ENCODE data around the gene MT1G. TPM values are rescaled to one million over a fixed set of nuclear protein-coding genes. Genes with fewer than 3 reads are reported as not detected.

MT1G gene
- 7.8 and 10.5 TPM in 2 replicates for total RNA-seq

DNA sequence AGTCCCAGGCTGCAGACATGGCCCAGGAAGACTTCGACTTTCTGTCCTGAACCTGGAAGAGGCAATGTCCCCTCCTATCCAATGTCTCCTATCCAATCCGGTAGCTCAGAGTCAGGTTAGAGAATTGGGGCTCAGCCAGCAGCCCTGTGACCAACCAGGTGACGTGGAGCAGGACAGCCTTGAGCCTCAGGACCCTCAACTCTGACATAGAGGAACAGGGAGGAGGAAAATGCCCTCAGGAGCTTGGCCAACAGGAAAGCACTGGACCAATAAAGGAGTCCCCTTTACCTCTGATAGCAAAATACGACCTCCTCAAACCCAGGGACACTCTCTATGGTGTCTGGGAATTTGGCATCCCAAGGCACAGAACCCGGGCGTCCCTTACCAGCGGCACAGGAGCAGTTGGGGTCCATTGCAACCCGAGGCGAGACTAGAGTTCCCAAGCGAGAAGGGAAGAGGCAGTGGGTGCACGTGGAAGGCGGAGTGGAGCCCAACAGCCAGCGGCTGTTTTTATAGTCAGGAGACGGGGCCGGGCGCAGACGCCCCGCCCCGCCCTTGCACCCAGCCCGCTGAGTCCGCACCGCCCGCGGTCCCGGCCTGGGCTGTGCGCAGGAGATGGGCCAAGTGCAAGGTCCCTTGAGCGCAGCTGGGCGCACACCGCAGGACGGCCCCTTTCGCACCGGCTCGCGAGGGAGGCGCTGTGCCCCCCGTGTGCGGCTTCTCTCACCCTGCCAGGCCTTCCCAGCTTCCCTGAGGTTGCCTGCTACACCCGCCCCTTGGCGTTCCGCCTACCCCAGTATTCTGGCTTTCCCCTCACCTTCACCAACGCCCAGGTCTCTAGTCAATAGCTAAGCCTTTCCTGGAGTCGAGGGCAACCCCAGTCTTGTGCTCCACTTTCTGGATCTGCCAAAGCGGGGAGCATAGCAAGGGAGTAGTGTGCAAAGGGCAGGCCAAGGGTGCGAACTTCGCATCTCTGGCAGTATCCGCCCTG is at the start of gene MT1G:
Gene MT1G, minus strand, starts transcription at position 485 of the 991 bp plus-strand sequence. Its CDS starts 72 bp downstream, at position 413.
- DNase-seq (ENCODE audit: low read depth): peak; percentile 33

DNA sequence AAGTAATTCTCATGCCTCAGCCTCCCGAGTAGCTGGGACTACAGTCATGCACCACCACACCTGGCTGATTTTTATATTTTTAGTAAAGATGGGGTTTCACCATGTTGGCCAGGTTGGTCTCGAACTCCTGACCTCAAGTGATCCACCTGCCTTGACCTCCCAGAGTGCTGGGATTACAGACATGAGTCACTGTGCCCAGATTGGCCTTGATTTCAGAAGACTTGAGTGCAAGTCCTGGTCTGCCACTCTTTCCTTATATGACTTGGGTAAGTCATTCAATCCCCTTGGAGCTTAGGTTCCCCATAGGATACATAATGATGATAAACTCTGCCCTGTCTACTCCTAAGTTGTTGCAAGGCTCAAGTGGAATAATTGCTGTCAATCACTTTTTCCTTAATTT is 49.7 kb upstream of the MT1G start:
- DNase-seq (ENCODE audit: low read depth): peak; percentile 58

DNA sequence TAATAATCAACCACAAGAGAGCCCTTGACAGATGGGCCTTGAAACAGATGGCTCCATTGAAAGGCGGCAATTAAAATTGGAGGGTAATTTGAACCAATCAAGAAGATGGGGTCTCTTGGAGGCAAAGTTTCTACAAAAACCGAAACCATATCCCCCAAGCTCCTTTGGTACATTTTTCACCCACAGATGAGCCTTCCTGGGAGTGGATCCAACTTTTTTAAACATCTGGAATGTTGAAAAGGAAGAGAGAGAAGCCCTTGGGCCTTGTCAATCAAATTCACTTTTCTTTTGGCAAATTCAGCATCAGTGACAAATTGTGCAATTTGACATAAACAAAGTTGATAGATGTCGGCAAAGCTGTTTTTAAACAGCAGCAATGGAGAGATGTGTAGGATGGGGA is 48.9 kb upstream of the MT1G start:
- DNase-seq (ENCODE audit: low read depth): no peak

DNA sequence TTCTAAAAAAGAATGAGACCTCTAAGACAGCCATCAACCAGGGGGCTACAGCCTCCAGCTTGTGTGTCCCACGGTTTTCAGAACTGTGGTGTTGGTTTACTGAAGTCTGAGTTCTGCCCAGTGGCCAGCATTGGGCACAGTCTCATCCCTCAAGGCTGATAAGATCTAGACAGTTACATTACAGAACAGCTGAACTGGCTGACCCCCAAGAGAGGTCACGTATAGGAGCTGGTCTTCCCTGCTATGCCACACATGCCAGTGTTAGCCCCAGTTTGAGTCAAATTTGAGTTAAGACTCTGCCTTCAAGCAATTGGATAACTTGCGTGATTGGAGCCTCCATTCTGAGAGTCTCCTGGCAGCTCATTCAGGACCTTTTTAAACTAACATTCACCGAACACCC is 47.3 kb upstream of the MT1G start:
- no peak for DNase-seq (ENCODE audit: low read depth)

DNA sequence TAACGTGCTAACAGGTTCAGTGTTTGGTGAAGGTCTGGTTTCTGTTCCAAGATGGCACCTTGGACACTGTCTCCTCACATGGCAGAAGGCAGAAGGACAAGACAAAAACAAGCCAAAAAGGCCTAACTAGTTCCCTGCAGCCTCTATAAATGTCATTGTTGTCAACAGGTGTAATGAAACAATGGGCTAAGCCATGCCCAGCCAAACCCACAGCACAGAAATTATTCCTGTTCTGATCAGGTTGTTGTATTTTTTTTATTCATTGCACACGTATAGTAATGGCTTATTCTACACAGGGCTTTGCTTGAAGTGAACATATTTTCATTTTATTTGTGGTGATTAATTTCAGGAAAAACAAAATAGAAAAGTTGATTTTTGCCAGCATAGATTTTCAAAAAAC is 45.9 kb upstream of the MT1G start:
- DNase-seq (ENCODE audit: low read depth): no peak

DNA sequence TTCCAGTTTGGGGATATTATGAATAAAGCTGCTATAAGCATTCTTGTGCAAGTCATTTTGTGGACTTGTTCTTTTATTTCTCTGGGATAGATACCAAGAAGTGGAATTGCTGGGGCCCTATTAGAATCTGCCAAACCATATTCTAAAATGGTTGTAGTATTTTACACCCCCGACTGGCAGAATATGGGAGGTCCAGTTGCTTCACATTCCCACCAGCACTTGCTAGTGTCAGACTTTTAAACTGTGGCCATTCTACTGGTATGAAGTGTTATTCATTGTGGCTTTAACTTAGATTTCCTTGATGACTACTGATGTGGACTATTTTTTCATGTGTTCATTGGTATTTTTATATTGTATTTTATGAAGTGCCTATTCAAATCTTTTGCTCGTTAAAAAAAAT is 44.0 kb upstream of the MT1G start:
- DNase-seq (ENCODE audit: low read depth): no peak

DNA sequence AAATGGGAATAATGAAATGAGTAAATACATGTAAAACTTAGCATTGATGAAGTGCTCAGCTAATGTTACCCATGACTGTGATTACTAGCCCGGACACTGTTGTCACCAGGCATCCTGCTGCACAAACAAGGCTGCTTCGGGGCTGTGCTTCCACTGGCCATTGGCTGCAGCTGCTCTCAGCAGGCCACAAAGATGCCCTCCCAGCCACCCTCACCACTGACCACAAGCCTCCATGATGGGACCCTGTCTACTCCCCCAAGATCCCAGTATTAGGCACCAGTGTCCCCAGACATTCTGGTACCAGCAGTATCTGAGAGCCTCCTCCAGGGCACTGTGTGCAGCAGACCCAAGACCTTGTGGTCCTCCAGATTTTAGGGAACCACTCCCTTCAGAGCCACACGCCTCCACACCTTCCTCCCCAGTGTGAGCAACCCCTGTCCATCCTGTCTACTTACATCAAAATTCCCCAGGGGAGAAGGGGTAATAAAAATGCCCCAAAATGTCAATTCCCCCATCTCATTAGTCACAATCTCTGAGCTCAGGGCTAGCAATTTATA is 42.4 kb upstream of the MT1G start:
- no peak for DNase-seq (ENCODE audit: low read depth)

DNA sequence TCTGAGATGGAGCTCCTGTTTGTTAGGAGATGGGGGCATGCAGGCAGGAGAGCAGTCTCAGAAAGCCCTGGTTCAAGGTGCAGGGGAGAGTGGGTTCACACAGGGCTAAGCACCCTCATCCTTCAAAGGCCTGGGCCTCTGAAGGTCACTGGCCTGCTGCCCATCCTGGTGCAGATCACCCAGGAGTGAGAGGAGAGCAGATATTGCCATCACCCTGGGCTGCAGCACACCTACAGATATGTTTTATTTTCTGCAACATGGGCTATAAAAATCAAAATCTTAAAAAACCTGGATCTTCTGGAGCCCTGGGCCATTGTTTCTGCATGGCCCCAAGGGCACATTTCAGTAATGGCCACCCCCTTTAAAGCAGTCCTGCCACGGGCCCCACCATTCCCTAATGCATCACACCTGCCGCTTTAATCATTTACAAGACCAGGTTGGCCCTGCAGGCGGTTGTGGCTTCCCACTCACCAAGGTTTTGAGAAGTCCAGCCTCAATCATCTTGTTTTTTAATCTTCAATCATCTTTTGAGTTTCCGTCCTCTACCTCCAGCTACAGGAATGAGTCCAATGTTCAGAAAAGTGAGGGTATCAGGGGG is 41.7 kb upstream of the MT1G start:
- DNase-seq (ENCODE audit: low read depth): no peak

DNA sequence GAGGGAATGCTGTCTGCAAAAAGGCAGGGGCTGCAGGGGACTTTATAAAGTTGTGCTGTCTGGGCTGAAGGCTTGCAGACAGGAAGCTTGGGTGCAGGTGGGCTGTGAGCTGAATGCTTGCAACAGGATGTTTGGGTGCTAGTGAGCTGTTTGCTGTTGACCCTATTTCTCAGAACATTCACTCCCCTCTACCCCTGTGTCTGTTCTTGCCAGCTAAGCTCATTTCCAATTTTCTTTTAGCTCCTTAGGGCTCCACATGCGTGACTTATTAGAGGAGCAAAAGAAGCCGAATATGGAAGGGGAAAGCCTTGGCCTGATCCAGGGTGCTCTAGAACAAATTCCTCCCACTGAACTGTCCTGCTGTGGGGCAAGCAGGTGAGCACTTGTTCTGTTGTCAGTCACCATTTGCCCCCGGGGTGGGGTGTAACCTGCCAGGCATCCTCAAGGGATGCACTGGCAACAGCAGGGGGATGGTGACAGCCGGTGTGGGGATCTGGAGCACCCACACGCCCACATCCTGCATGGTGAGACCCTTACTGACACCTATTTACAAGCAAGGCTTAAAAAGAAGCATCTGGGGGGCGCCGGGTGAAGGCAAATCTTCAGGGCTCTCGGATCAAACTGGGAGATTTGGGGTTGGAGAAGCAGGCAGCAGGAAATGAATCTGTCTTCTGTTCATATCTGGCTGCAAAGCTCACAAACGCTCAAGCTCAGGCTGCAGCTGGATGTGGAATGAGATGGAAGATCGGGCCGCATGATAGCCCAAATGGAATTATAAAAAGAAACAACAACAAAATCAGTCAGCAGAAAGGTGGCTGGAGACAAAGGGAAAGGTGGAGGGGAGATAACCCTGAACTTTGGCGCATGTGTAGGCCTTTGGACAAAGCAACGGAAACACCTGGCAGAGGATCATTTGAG is 40.9 kb upstream of the MT1G start:
- DNase-seq (ENCODE audit: low read depth): no peak

DNA sequence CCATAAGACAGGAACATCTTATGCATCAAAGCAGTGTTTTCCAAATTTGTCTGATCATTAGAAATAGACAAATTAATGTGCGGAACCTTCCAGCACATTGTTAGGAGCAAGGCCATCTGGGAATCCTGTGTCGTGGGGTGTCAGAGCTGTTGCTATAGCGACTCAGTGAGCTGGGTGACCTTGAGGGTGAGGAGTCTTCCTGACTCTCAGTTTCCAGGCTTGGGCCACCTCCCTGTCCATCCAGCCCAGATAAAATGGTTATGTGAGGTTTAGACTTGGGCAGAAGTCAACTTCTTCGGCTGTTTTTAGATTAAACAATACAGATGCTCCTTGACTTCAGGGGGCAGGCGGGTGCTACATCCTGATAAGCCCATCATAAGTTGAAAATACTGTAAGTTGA is 35.0 kb upstream of the MT1G start:
- no peak for DNase-seq (ENCODE audit: low read depth)

DNA sequence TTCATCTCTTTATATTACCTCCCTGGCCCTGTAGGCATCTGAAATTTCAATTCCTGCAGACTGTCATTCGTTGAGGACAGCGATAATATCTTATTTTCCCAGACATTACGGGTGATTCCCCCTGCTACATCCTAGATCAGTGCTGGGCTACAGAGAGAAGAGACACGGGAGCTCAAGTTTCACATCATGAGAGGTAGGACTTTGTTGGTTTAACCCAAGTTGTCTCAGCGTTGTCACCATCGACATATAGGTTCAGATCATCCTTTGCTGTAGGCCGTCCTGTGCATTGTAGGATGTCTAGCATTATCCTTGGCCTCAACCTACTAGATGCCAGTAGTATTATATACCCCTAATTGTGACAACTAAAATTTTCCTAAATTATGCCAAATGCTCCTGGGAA is 33.7 kb upstream of the MT1G start:
- no peak for DNase-seq (ENCODE audit: low read depth)

DNA sequence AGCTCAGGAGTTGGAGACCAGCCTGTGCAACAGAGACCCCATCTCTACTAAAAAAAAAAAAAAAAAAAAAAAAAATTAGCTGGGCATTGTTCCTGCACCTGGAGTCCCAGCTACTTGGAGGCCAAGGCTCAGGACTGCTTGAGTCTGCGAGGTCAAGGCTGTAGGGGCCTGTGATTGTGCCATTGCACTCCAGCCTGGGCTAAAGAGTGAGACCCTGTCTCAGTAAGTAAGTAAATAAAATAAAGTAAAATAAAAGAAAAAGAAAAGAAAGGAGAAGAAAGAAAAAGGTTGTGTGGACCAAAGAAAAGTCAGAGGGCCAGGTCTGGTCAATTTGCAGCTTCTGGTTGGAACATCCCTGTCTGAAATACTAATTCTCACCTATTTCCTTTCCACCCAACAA is 32.8 kb upstream of the MT1G start:
- DNase-seq (ENCODE audit: low read depth): no peak

DNA sequence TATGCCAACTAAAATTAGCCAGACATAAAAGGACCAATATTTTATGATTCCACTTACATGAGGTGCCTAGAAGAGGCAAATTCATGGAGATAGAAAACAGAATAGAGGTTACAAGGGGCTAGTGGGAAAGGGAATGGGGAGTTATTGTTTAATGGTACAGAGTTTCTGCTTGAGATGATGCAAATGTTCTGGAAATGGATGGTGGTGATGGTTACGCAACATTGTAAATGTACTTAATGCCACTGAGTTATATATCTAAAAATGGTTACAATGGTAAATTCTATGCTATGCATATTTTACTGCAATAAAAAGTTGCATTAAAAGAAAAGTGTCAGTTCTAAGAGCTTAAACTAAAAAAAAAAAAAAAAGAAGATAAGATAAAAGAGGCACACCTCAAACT is 32.3 kb upstream of the MT1G start:
- no peak for DNase-seq (ENCODE audit: low read depth)

DNA sequence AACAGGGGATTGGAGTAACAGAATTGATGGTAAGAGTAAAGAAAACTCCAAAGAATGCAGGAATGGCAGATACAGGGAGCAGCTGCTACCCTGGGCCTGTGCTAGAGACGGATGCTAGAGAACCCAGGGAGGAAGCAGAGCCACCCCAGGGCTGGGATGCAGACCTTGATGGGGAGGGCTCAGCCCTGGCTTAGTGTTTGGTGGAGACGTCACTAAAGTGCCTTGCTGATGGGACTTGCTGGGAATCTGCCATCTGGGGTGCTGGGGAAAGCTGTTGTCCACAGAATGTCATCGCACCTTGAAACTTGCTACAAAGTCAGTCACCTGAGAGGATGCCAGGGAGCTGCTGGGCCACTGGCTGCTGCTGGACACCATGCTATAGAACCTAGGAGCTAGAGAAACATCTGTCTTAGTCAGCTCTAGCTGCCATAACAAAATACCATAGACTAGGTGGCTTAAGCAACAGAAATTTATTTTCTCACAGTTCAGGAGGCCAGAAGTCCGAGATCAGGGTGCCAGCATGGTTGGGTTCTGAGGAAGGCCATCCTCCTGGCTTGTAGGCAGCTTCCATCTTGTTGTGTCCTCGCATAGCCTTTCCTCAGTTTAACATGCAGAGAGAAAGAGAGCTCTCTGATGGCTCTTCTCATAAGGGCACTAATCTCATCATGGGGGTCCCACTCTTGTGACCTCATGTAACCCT is 29.7 kb upstream of the MT1G start:
- DNase-seq (ENCODE audit: low read depth): no peak

DNA sequence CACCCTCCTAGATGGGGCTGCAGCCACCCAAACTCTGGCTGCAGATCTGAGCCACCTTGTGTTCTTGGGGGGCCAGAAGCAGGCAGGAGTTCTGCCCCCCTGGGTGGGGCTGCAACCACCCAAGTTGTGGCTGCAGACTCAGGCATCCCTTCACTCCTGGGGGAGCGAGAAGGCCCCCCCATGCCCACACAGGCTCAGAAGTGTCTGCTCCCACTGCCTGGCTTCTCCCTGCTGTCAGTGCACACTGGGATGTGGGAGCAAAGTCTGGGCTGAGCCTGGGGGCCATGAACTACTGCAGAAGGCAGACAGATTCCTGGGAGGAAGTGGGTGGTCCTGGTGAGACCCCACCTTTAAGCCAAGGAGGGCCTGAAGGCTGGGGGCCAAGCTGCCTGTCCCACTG is 27.4 kb upstream of the MT1G start:
- no peak for DNase-seq (ENCODE audit: low read depth)

DNA sequence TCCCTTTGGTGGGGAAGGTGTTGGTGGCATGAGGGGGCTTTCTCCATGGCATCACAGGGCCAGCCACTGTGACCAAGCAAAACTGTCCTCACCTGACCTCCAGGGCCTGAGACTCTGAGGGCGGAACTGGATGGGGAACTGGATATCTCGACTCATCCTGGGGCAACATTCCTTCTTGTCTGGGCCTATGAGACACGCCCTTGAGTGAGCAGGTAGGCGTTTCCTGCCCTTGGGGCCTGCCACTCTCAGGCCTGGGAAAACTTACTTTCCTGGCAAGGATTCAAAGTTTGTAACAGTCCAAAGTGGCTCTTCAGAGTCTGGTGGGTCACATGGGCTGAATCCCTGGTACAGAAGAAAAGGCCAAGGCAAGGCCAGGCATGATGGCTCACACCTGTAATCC is 24.0 kb upstream of the MT1G start:
- peak; percentile 92 for DNase-seq (ENCODE audit: low read depth)

DNA sequence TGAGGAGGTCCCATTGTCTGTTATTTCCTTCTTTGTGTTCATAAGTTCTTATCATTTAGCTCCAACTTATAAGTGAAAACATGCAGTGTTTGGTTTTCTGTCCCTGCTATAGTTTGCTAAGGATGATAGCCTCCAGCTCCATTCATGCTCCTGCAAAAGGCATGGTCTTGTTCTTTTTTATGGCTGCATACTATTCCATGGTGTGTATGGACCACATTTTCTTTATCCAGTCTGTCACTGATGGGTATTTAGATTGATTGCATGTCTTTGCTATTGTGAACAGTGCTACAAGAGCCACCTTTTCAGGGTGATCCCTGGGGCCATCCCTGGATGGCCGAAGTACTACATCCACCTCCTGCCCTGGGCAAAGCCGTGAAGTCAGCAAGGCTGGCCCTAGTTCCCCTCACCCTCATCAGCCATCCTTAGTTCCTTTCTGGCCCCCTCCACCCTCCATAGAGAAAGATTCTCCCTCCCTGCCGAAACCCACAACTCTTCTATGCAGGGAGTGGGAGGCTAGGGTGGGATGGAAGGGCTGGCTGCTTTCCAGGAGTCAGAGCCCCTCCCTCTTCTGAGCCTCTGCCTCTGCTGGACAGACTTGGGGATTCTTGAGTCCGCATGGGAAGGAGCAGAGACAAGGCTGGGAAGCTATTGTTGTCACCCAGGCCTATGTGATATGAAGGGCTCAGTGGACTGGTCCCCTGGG is 22.7 kb upstream of the MT1G start:
- no peak for DNase-seq (ENCODE audit: low read depth)

DNA sequence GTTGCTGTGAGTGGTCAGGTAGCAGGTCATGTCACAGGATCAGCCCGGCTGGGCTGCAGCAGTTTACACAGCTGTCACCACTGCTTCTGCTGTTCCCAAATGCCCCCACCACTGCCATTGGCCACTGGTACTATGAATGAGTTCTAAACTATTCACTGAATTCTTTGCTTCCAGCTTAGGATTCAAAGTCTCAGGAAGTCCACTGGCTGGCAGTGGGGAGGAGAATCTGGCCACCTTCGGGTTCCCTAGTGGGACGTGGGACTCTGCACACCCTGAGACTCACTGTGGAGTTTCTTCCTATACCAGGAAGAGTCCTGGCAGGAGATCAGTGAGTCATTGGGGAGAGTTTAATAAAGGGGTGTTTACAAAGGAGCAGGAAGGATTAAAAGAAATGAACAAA is 21.3 kb upstream of the MT1G start:
- no peak for DNase-seq (ENCODE audit: low read depth)

DNA sequence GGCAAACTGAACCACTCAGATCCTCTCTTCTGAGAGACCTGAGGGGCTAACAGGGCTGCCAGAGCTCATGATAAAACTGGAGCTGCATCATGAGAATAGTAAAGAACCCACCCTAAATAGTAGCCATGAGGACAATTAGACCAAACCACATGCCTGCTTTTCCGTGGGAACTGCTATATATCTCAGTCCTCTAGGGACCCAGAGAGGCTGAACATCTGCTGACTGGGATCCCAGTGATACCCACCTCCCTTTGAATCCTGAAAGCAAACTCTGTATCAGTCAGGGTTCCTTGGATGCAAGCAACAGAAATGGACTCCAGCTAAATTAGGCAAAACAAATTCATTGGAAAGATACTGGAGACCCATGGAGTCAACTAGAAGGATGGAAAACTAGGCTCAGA is 20.9 kb upstream of the MT1G start:
- no peak for DNase-seq (ENCODE audit: low read depth)

DNA sequence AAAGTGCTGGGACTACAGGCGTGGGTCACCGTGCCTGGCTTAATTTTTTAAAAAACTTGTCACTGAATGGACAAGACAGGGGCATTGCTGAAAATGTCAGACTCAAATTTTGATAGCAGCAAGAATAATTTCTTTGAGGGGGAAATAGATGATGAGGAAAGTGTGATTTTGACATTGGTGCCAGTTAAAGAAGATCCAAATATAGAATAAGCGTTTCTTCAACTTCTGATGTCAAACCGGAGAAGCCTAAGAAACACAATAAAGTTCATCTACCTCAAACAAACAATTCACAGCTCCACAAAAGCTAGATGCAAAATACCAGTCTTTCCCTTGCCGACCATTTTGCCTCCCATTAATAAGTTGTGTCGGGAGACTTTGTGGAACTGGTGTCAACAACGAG is 18.9 kb upstream of the MT1G start:
- no peak for DNase-seq (ENCODE audit: low read depth)

Data from renal cortical epithelial cell (primary cell).